Neural cell (in vitro differentiated cells): ENCODE data around the gene SLC35E3. TPM values are rescaled to one million over a fixed set of nuclear protein-coding genes. Genes with fewer than 3 reads are reported as not detected.

ENCODE experiments used
- H2AFZ ChIP-seq: fragments of 200-600, 300-800 bp; sonication (generic), shearing (Covaris generic); 2 replicates; pipeline ENCODE4 v1.6.0; 2014; ENCODE audit warnings: low read depth, mild to moderate bottlenecking, antibody characterized with exemption, low read length, moderate library complexity
- H3F3A ChIP-seq: fragments of 200-600 bp; shearing (Covaris generic); 2 replicates; pipeline ENCODE4 v1.6.1; 2016; ENCODE audit warnings: mild to moderate bottlenecking, moderate library complexity, mixed read lengths, antibody characterized with exemption, low read length; ENCODE audit not compliant: insufficient read depth, poor library complexity, severe bottlenecking
- H3K27ac ChIP-seq: fragments of 200-600, 300-800 bp; sonication (generic), shearing (Covaris generic); 2 replicates; pipeline ENCODE4 v1.5.1; 2014; ENCODE audit warnings: mild to moderate bottlenecking, low read length, moderate library complexity
- H3K27me3 ChIP-seq: fragments of 300-800, 200-600 bp; sonication (generic), shearing (Covaris generic); 2 replicates; pipeline ENCODE4 v1.6.0; 2014; ENCODE audit warnings: mild to moderate bottlenecking, low read depth, low read length, moderate library complexity; ENCODE audit not compliant: insufficient read depth
- H3K36me3 ChIP-seq: fragments of 300-800, 200-600 bp; sonication (generic), shearing (Covaris generic); 2 replicates; pipeline ENCODE4 v1.5.1; 2014; ENCODE audit warnings: mild to moderate bottlenecking, antibody characterized with exemption, low read length, moderate library complexity; ENCODE audit not compliant: insufficient read depth
- H3K4me2 ChIP-seq: fragments of 300-800, 200-600 bp; sonication (generic), shearing (Covaris generic); 2 replicates; pipeline ENCODE4 v1.6.0; 2014; ENCODE audit warnings: mild to moderate bottlenecking, low read length
- H3K4me3 ChIP-seq: fragments of 300-800, 200-600 bp; sonication (generic), shearing (Covaris generic); 2 replicates; pipeline ENCODE4 v1.5.1; 2014; ENCODE audit warnings: mild to moderate bottlenecking, low read length, moderate library complexity
- H3K79me2 ChIP-seq: fragments of 200-600 bp; shearing (Covaris generic); replicated peaks from 2 replicates; pipeline ENCODE4 v1.6.0; 2014; ENCODE audit warnings: mild to moderate bottlenecking, low read length, moderate library complexity; ENCODE audit not compliant: insufficient read depth
- H3K9ac ChIP-seq: fragments of 300-800, 200-600 bp; sonication (generic), shearing (Covaris generic); 2 replicates; pipeline ENCODE4 v1.6.1; 2016; ENCODE audit warnings: mild to moderate bottlenecking, low read length, mixed read lengths
- H3K9me2 ChIP-seq: fragments of 200-600 bp; shearing (Covaris generic); 2 replicates; pipeline ENCODE4 v1.6.1; 2016; ENCODE audit warnings: mild to moderate bottlenecking, low read length, mixed read lengths; ENCODE audit not compliant: insufficient read depth
- H3K9me3 ChIP-seq: fragments of 200-600, 300-800 bp; sonication (generic), shearing (Covaris generic); 2 replicates; pipeline ENCODE4 v1.6.1; 2016; ENCODE audit warnings: mild to moderate bottlenecking, mixed run types, low read length, moderate library complexity, mixed read lengths
- H4K20me1 ChIP-seq: fragments of 200-600 bp; shearing (Covaris generic); 2 replicates; pipeline ENCODE4 v1.6.1; 2016; ENCODE audit warnings: mild to moderate bottlenecking, mixed run types; ENCODE audit not compliant: insufficient read depth
- EP300 ChIP-seq: fragments of 450-650 bp; conservative IDR thresholded peaks from 2 replicates; pipeline ENCODE4 v1.6.1; 2014; ENCODE audit warnings: antibody characterized with exemption, mild to moderate bottlenecking, moderate library complexity; ENCODE audit not compliant: poor library complexity, severe bottlenecking
- EZH2 ChIP-seq: fragments of 200-600, 300-800 bp; shearing (Covaris generic), sonication (generic); IDR thresholded peaks from 2 replicates; pipeline ENCODE4 v1.6.1; 2014; ENCODE audit warnings: antibody characterized with exemption, low read length, borderline replicate concordance, mild to moderate bottlenecking; ENCODE audit not compliant: insufficient read depth, poor library complexity, severe bottlenecking
- MXI1 ChIP-seq: fragments of 450-650 bp; conservative IDR thresholded peaks from 2 replicates; pipeline ENCODE4 v1.6.1; 2014; ENCODE audit warnings: antibody characterized with exemption, mild to moderate bottlenecking; ENCODE audit not compliant: poor library complexity, severe bottlenecking
- POLR2AphosphoS5 ChIP-seq: IDR thresholded peaks from 2 replicates; pipeline ENCODE4 v1.6.1; 2012
- RAD21 ChIP-seq: fragments of 450-650 bp; conservative IDR thresholded peaks from 2 replicates; pipeline ENCODE4 v1.6.1; 2014; ENCODE audit warnings: antibody characterized with exemption, mild to moderate bottlenecking, moderate library complexity
- REST ChIP-seq: IDR thresholded peaks from 2 replicates; pipeline ENCODE4 v1.6.1; 2012; ENCODE audit warnings: borderline replicate concordance
- SMC3 ChIP-seq: fragments of 450-650 bp; conservative IDR thresholded peaks from 2 replicates; pipeline ENCODE4 v1.6.1; 2014; ENCODE audit warnings: antibody characterized with exemption, mild to moderate bottlenecking, moderate library complexity; ENCODE audit not compliant: poor library complexity
- TAF1 ChIP-seq: IDR thresholded peaks from 2 replicates; pipeline ENCODE4 v1.6.1; 2012; ENCODE audit warnings: low read depth
- polyA plus RNA-seq: library from polyadenylated mRNA; depleted of rRNA; stranded (reverse); fragments of >200 nt; gene quantifications from 2 replicates; pipeline ENCODE4 v1.2.3, GENCODE V29; 2014
- TF ChIP-seq, protein P1 (sequence below): fragments of 450-650 bp; IDR thresholded peaks from 2 replicates; pipeline ENCODE4 v1.5.1; 2014; ENCODE audit warnings: antibody characterized with exemption, mild to moderate bottlenecking, moderate library complexity; ENCODE audit not compliant: poor library complexity, severe bottlenecking

The SLC35E3 gene
- polyA plus RNA-seq, 1 donor from 2014 or later: 10.5 TPM

GRCh38 chr12:68812553-68813241, 66.7 kb downstream of the SLC35E3 start:
- Histone ChIP-seq H3K9me3 (no peaks in the 10 kb centered on the region), H3K79me2 (peaks cover 37% of the 10 kb centered on the region), H3K27ac (no peak overlapping the region), H3K9me2 (no peaks in the 10 kb centered on the region), H3K27me3 (no peaks in the 10 kb centered on the region), H3K36me3 (peaks cover 10% of the 10 kb centered on the region), H3F3A (no peaks in the 10 kb centered on the region), H3K4me3 (no peak overlapping the region), H3K9ac (no peak overlapping the region), H4K20me1 (no peaks in the 10 kb centered on the region), H3K4me2 (no peak overlapping the region), H2AFZ (no peak overlapping the region)
- TF ChIP-seq MXI1 (no peak), RAD21 (no peak), REST (no peak), TAF1 (no peak), EP300 (no peak), POLR2AphosphoS5 (no peak), EZH2 (no peak), SMC3 (no peak)
- TF ChIP-seq, protein P1, sequence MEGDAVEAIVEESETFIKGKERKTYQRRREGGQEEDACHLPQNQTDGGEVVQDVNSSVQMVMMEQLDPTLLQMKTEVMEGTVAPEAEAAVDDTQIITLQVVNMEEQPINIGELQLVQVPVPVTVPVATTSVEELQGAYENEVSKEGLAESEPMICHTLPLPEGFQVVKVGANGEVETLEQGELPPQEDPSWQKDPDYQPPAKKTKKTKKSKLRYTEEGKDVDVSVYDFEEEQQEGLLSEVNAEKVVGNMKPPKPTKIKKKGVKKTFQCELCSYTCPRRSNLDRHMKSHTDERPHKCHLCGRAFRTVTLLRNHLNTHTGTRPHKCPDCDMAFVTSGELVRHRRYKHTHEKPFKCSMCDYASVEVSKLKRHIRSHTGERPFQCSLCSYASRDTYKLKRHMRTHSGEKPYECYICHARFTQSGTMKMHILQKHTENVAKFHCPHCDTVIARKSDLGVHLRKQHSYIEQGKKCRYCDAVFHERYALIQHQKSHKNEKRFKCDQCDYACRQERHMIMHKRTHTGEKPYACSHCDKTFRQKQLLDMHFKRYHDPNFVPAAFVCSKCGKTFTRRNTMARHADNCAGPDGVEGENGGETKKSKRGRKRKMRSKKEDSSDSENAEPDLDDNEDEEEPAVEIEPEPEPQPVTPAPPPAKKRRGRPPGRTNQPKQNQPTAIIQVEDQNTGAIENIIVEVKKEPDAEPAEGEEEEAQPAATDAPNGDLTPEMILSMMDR: no peak

- TF ChIP-seq, protein P1: no peak
- no peak for TF ChIP-seq EP300
- TF ChIP-seq REST: no peak
- no peak for TF ChIP-seq SMC3
- no peak for TF ChIP-seq EZH2
- TF ChIP-seq POLR2AphosphoS5: no peak
- no peak for TF ChIP-seq TAF1
- no peak for TF ChIP-seq MXI1
- no peak for TF ChIP-seq RAD21
- Histone ChIP-seq H3K4me2 (no peak overlapping the region), H3K36me3 (peaks cover 10% of the 10 kb centered on the region), H3K9me3 (no peaks in the 10 kb centered on the region), H3K79me2 (peaks cover 37% of the 10 kb centered on the region), H3K4me3 (no peak overlapping the region), H3K9ac (no peak overlapping the region), H4K20me1 (no peaks in the 10 kb centered on the region), H3K9me2 (no peaks in the 10 kb centered on the region), H3F3A (no peaks in the 10 kb centered on the region), H3K27me3 (no peaks in the 10 kb centered on the region), H3K27ac (no peak overlapping the region), H2AFZ (no peak overlapping the region)
Observed at GRCh38 chr12:68813242-68813593, 67.2 kb downstream of the SLC35E3 start.
